Lower leg skin (tissue), 3 donors: ENCODE results near the gene MYO15B.

Source experiments
- CTCF ChIP-seq, 3 donors: fragments of 450-650 bp; IDR thresholded peaks; one replicate each; pipeline ENCODE4 v1.5.1; 2016; ENCODE audit warnings: antibody characterized with exemption in 3 of 3, mild to moderate bottlenecking in 3 of 3, moderate library complexity in 2 of 3
- POLR2A ChIP-seq, 2 donors: fragments of 450-650 bp; IDR thresholded peaks; one replicate each; pipeline ENCODE4 v1.6.1; 2016 to 2017; ENCODE audit warnings: antibody characterized with exemption in 2 of 2, mild to moderate bottlenecking in 1 of 2, moderate library complexity in 1 of 2

- TF ChIP-seq CTCF (IDR thresholded peaks at IDR 0.05): no peak
- TF ChIP-seq POLR2A (IDR thresholded peaks at IDR 0.05): no peak
Observed at GRCh38 chr17:75639771-75640555, 52.4 kb downstream of the MYO15B start.
